Endometrial microvascular endothelial cells (primary cell): Measurements from ENCODE around the gene UGT1A1. TPM values are rescaled to one million over a fixed set of nuclear protein-coding genes. Genes with fewer than 3 reads are reported as not detected.

Source experiments
- total RNA-seq: library from RNA; depleted of rRNA; stranded (reverse); fragments of >200 nt; gene quantifications from one replicate; pipeline ENCODE4 v1.2.3, GENCODE V29; 2015; ENCODE audit errors: inconsistent ontology term

Gene UGT1A1
- total RNA-seq, 1 donor from 2014 or later: not detected

Other genes with a start within 250 kb of the UGT1A1 start
- 22.3 TPM for gene USP40, start 193.5 kb upstream of the UGT1A1 start, total RNA-seq
- gene UGT1A8, start 142.6 kb upstream of the UGT1A1 start, total RNA-seq: not detected
- gene UGT1A10, start 123.8 kb upstream of the UGT1A1 start, total RNA-seq: not detected
- gene UGT1A9, start 88.4 kb upstream of the UGT1A1 start, total RNA-seq: not detected
- not detected for gene UGT1A7, start 78.4 kb upstream of the UGT1A1 start, total RNA-seq
- not detected for gene UGT1A6, start 67.4 kb upstream of the UGT1A1 start, total RNA-seq
- gene UGT1A5, start 47.4 kb upstream of the UGT1A1 start, total RNA-seq: not detected
- not detected for gene UGT1A4, start 41.5 kb upstream of the UGT1A1 start, total RNA-seq
- not detected for gene UGT1A3, start 31.2 kb upstream of the UGT1A1 start, total RNA-seq
- gene MROH2A, start 18.1 kb downstream of the UGT1A1 start, total RNA-seq: not detected
- gene HJURP, start 94.3 kb downstream of the UGT1A1 start, total RNA-seq: 69.5 TPM
- gene TRPM8, start 157.1 kb downstream of the UGT1A1 start, total RNA-seq: not detected